ENCODE measurements around the gene KRT6C.
"Not testable (repeated sequence)": the region's sequence is repeated elsewhere in the genome, so short reads cannot be mapped to it uniquely, and the experiment has no call there.

- TF ChIP-seq REST (IDR thresholded peaks at IDR 0.05; ENCODE audit: unreplicated experiment); POLR2AphosphoS5 (IDR thresholded peaks at IDR 0.05; ENCODE audit: low read depth): not testable (repeated sequence)
These were observed 18.8 kb upstream of the KRT6C start for GRCh38 chr12:52492405-52492804.

All from GM23338 (cell line).